HG03342 (cell line): Measurements from ENCODE around the gene KRTAP12-3.

Experiments
- ATAC-seq: cut with Tn5 transposase; IDR thresholded peaks from one replicate; pipeline ENCODE4 v1.9.1; 2021; ENCODE audit warnings: mild to moderate bottlenecking, moderate library complexity; ENCODE audit not compliant: unreplicated experiment

KRTAP12-3 gene

GRCh38 chr21:44701023-44701400 lies 43.3 kb downstream of the KRTAP12-3 start:
- no peak for ATAC-seq

- ATAC-seq = no peak
These were observed 43.8 kb downstream of the KRTAP12-3 start for GRCh38 chr21:44701541-44701940.

DNA sequence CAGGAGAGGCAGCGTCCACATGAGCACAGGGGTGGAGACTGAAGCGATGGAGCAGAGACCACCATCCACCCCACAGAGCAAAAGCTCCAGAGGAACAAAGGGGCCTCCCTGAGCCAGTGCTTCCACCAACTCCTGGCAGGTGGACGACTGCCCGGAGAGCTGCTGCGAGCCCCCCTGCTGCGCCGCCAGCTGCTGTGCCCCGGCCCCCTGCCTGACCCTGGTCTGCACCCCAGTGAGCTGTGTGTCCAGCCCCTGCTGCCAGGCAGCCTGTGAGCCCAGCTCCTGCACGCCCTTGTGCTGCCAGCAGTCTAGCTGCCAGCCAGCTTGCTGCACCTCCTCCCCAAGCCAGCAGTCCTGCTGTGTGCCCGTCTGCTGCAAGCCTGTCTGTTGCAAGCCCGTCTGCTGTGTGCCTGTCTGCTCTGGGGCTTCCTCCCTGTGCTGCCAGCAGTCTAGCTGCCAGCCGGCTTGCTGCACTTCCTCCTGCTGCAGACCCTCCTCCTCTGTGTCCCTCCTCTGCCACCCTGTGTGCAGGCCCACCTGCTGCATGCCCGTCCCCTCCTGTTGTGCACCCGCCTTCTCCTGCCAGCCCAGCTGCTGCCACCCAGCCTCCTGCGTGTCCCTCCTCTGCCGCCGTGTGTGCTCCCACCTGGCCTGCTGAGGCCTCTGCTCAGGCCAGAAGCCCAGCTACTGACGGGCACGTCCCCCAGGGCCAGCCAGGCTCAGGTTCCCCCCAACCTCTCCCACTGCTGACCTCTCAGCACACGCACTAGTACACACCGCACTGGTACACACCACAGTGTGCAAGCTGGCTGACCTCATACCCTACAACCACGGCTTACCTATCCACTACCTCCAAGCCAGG lies 44.6 kb downstream of the KRTAP12-3 start:
- ATAC-seq = no peak

DNA sequence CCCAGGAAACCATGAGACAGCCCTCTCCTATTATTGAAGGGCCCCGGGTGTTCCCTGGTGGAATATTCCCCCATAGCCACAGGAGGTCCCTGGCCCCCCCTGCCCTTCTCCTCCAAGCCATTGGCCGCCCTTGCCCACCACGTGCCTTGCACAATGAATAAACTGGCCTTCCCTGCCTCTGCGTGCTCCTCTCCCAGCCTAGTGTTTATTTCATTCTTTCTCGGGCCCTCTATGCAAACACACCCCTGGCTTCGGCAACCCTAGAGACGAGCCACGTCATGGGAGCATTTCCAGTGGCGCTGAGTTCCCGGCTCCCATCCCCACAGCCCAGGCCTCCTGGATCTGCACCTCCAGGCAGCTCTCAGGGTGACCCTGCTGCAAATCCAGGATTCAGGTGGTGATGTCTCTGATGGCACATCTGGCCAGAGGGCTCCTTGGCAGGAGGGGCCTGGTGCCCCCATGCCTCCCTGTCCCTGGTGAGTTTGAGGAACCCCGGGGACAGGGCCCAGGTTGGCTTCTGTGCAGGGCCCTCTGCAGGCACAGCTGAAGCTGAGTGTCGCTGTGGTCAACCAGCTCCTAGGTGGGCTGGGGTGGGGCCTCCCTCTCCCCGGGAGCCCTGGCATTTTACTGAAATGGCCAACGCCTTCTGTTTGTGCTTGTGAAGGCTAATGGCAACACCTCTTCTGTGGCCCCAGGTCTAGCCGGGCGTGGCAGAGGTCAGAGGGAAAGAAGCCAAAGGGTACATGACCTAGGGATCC lies 45.4 kb downstream of the KRTAP12-3 start:
- ATAC-seq = no peak

- ATAC-seq = no peak
These were observed 46.3 kb downstream of the KRTAP12-3 start for GRCh38 chr21:44703731-44704635.

DNA sequence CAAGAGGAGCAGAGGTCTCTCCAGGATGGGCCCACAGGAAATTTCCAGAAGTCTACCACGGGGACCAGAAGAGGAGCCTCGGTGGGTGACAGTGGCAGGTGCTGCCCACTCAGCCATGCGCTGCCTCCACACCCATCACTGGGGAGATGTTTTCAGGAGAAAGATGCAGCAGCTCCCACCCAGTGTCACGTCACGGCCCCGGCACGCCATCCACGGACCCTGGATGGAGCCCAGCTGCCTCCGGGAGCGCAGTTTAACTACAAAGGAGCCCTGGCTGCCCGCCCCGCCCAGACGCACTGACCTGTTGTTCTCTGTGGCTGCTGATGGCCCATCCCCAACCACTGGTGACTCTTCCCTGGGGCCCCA lies 46.9 kb downstream of the KRTAP12-3 start:
- ATAC-seq = no peak

GRCh38 chr21:44706026-44706705 lies 48.4 kb downstream of the KRTAP12-3 start:
- no peak for ATAC-seq

- ATAC-seq = no peak
These were observed 49.2 kb downstream of the KRTAP12-3 start for GRCh38 chr21:44706706-44707581.
